Measurements from ENCODE around the gene ZFAND4.
A peak's percentile ranks its signal among the peaks of the same experiment; 100 is the strongest.

The ZFAND4 gene

DNA sequence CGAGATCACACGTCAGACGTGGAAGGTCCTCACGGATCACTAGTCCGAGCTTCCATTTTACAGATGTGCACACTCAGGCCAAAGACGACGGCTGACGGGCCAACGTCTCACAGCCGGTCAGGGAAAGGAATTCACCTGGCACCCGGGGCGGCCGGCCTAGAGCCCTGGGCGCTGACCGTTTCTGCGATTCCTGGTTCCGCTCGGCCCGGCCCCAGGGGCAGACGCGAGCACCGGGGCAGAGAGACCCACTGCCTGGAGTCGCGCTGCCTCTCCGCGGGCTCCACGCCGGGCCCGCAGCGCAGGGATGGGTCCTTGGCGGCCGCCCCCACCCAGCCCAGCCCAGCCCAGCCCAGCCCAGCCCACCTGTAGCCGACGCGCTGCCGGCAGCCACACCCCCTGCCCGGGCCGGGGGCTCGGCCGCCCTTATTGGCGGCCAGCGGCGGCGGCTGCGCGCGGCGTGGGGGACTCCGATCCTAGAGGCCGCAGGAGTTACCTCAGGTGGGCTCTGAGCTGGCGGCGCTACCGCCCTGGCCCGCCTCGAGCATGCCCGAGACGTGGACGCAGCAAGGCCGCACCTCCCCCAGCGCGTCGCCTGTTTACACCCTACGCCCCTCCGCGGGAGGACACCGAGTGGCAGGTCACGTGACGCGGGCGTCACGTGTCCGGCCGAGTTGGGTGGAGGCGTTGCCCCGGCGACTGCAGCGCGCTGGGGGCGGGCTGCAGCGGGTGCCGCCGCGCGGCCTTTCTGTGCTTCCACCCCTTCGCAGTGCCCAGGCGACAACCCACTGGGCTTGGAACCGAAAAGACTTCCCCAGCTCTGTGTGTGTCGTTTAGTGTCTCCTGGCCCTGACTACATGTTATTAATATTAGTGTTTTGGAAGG, 78.1 kb downstream of the ZFAND4 start:
- Mint-ChIP-seq H3K27ac (peak overlapping the region; percentile 85 to 89), H3K4me1 (ENCODE audit: low read depth in 2 of 2) (peaks cover 20 to 37% of the 10 kb centered on the region in 2 donors), H3K27me3 (peaks cover 4 to 8% of the 10 kb centered on the region in 2 donors), H3K4me3 (peak overlapping the region; percentile 77 to 89), H3K36me3 (ENCODE audit: insufficient read depth) (peaks cover 20% of the 10 kb centered on the region), H3K9me3 (peaks cover 0 to 1% of the 10 kb centered on the region in 2 donors)
- ATAC-seq (replicated peaks), result peak; percentile 91
- peak; percentile 84 to 89 (median 86) for DNase-seq

- peaks cover 0 to 1% of the 10 kb centered on the region in 2 donors for H3K9me3 Mint-ChIP-seq
- H3K27ac Mint-ChIP-seq, result peak overlapping the region; percentile 85 to 89
- peaks cover 20% of the 10 kb centered on the region for H3K36me3 Mint-ChIP-seq (ENCODE audit: insufficient read depth)
- DNase-seq, result no peak
- no peak for ATAC-seq (replicated peaks)
- H3K27me3 Mint-ChIP-seq, result peaks cover 0 to 2% of the 10 kb centered on the region in 2 donors
- H3K4me3 Mint-ChIP-seq, result peak overlapping the region; percentile 77 to 89
- peaks cover 20 to 41% of the 10 kb centered on the region in 2 donors for H3K4me1 Mint-ChIP-seq (ENCODE audit: low read depth in 2 of 2)
These were observed 78.7 kb downstream of the ZFAND4 start for GRCh38 chr10:45593938-45594275.

DNA sequence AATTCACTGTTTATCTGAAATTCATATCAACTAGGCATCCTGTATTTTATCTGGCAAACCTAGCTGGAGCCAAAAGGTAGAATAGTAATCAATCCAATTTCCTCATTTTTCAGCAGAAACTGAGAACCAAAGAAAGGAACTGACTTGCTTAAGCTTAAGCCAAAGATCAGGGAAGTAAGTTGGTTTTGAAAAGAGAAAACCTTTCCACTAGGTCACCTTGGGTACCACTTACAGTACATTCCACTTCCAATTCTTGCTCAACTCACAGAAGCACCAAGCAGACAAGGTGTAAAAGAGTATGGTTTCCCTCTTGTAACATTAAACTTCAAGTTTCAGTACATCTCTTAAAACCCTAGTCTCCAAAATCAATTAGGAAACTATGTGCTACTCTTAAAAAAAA, 79.6 kb downstream of the ZFAND4 start:
- ATAC-seq (replicated peaks) (no peak), DNase-seq (no peak)
- no peak overlapping the region for H3K27ac Mint-ChIP-seq
- peaks cover 20 to 41% of the 10 kb centered on the region in 2 donors for H3K4me1 Mint-ChIP-seq (ENCODE audit: low read depth in 2 of 2)
- H3K27me3 Mint-ChIP-seq, result no peaks in the 10 kb centered on the region
- peaks cover 20% of the 10 kb centered on the region for H3K36me3 Mint-ChIP-seq (ENCODE audit: insufficient read depth)
- peak overlapping the region; percentile 77 to 89 for H3K4me3 Mint-ChIP-seq
- H3K9me3 Mint-ChIP-seq, result peaks cover 0 to 1% of the 10 kb centered on the region in 2 donors

DNA sequence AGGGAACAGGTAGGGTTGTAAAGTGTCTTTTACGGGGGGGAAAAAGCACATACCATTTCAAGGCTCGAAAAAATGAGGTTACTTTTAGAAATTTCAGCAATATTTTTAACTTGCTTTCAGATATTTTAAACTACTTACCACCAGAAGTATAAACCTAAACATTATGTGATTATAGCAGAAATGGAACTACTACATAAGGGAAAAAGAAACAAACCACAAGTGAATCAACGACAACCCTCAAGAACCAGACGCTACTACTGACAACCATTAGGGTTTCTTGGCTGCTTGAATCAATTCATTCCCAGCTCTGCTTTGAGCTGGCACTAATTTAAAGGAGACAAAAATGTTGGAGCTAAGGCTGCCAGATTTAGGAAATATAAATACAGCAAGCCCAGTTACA, 80.1 kb downstream of the ZFAND4 start:
- H3K4me3 Mint-ChIP-seq, result peak overlapping the region; percentile 52 to 89
- H3K9me3 Mint-ChIP-seq, result peaks cover 0 to 1% of the 10 kb centered on the region in 2 donors
- peaks cover 20 to 41% of the 10 kb centered on the region in 2 donors for H3K4me1 Mint-ChIP-seq (ENCODE audit: low read depth in 2 of 2)
- peaks cover 20% of the 10 kb centered on the region for H3K36me3 Mint-ChIP-seq (ENCODE audit: insufficient read depth)
- DNase-seq (no peak), ATAC-seq (replicated peaks) (no peak)
- H3K27me3 Mint-ChIP-seq, result no peaks in the 10 kb centered on the region
- no peak overlapping the region for H3K27ac Mint-ChIP-seq

DNA sequence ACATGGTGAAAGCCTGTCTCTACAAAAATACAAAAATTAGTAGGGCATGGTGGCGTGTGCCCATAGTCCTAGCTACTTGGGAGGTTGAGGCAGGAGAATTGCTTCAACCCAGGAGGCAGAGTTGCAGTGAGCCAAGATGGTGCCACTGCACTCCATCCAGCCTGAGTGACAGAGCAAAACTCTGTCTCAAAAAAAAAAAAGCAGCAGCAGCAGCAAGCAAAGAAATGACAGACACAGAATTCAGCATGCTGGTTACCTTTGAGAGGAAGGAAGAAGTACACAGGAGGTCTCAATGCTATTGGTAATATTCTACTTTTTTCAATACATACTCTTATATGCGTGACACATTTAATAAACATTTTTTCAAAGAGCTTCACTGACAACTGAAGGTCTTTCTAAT, 81.3 kb downstream of the ZFAND4 start:
- DNase-seq (no peak), ATAC-seq (replicated peaks) (no peak)
- Mint-ChIP-seq H3K27ac (no peak overlapping the region), H3K36me3 (ENCODE audit: insufficient read depth) (peaks cover 20% of the 10 kb centered on the region), H3K9me3 (peaks cover 0 to 1% of the 10 kb centered on the region in 2 donors), H3K4me1 (ENCODE audit: low read depth in 2 of 2) (peaks cover 20 to 41% of the 10 kb centered on the region in 2 donors), H3K27me3 (no peaks in the 10 kb centered on the region), H3K4me3 (no peak overlapping the region)

- peaks cover 8% of the 10 kb centered on the region for H3K36me3 Mint-ChIP-seq (ENCODE audit: insufficient read depth)
- ATAC-seq (replicated peaks) (no peak), DNase-seq (no peak)
- no peak overlapping the region for H3K27ac Mint-ChIP-seq
- H3K4me3 Mint-ChIP-seq, result no peak overlapping the region
- peaks cover 0 to 1% of the 10 kb centered on the region in 2 donors for H3K9me3 Mint-ChIP-seq
- H3K4me1 Mint-ChIP-seq (ENCODE audit: low read depth in 2 of 2), result peaks cover 23 to 33% of the 10 kb centered on the region in 2 donors
- H3K27me3 Mint-ChIP-seq, result no peaks in the 10 kb centered on the region
These were observed 82.7 kb downstream of the ZFAND4 start for GRCh38 chr10:45589868-45590267.

DNA sequence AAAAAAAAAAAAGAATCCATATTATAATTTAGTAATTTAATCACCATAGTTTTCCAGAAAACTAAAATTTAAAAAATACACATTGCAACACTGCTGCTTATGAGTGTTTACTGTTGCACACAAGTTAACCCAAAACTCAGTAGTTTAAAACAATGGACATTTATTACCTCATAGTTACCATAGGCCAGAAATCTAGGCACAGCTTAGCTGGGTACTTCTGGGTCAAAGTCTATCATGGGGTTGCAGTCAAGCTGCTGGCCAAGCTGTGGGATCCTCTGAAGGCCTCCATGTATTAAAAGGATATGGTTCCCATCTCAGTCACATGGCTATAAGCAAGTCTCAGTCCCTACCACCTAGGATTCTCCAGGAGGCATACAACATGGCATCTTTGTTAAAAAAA, 83.6 kb downstream of the ZFAND4 start:
- peaks cover under 1% of the 10 kb centered on the region for H3K36me3 Mint-ChIP-seq (ENCODE audit: insufficient read depth)
- DNase-seq, result no peak
- no peak overlapping the region for H3K27ac Mint-ChIP-seq
- no peaks in the 10 kb centered on the region for H3K27me3 Mint-ChIP-seq
- H3K4me3 Mint-ChIP-seq, result no peak overlapping the region
- H3K4me1 Mint-ChIP-seq (ENCODE audit: low read depth in 2 of 2), result peaks cover 23 to 32% of the 10 kb centered on the region in 2 donors
- ATAC-seq (replicated peaks), result no peak
- H3K9me3 Mint-ChIP-seq, result peaks cover 0 to 1% of the 10 kb centered on the region in 2 donors

- ATAC-seq (replicated peaks), result no peak
- Mint-ChIP-seq H3K4me1 (ENCODE audit: low read depth in 2 of 2) (peaks cover 16 to 30% of the 10 kb centered on the region in 2 donors), H3K9me3 (peaks cover 0 to 1% of the 10 kb centered on the region in 2 donors), H3K27me3 (no peaks in the 10 kb centered on the region), H3K4me3 (no peak overlapping the region), H3K36me3 (ENCODE audit: insufficient read depth) (no peaks in the 10 kb centered on the region), H3K27ac (no peak overlapping the region)
- DNase-seq, result no peak
These were observed 86.3 kb downstream of the ZFAND4 start for GRCh38 chr10:45586028-45586824.

DNA sequence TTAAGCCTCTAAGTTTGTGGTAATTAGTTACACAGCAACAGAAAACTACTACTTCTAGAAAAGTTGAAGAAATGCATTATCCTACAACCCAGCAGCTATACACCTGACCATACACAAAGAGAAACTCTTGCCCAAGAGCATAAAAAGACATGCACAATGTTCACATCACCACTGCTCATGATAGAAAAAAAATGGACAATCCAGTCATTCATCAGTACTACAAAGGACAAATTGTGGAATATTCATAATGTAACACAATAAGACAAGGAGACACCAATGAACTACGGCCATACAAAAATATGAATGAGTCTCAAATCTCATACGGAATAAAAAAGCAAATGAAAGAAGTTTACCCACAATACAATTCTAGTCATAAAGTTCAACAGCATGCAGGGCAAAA, 87.4 kb downstream of the ZFAND4 start:
- H3K27me3 Mint-ChIP-seq, result no peaks in the 10 kb centered on the region
- H3K4me1 Mint-ChIP-seq (ENCODE audit: low read depth in 2 of 2), result peaks cover 21 to 33% of the 10 kb centered on the region in 2 donors
- peaks cover 9% of the 10 kb centered on the region for H3K36me3 Mint-ChIP-seq (ENCODE audit: insufficient read depth)
- H3K4me3 Mint-ChIP-seq, result no peak overlapping the region
- ATAC-seq (replicated peaks) (no peak), DNase-seq (no peak)
- peak overlapping the region in 1 of 2 donors; percentile 6 for H3K27ac Mint-ChIP-seq
- H3K9me3 Mint-ChIP-seq, result peaks cover 0 to 1% of the 10 kb centered on the region in 2 donors

- DNase-seq (no peak), ATAC-seq (replicated peaks) (no peak)
- Mint-ChIP-seq H3K4me1 (ENCODE audit: low read depth in 2 of 2) (peaks cover 32% of the 10 kb centered on the region in 2 donors), H3K27me3 (no peaks in the 10 kb centered on the region), H3K9me3 (no peaks in the 10 kb centered on the region), H3K36me3 (ENCODE audit: insufficient read depth) (peaks cover 9% of the 10 kb centered on the region), H3K27ac (peak overlapping the region; percentile 95 to 99), H3K4me3 (peak overlapping the region in 1 of 2 donors; percentile 52)
These were observed 90.2 kb downstream of the ZFAND4 start for GRCh38 chr10:45582386-45582781.

DNA sequence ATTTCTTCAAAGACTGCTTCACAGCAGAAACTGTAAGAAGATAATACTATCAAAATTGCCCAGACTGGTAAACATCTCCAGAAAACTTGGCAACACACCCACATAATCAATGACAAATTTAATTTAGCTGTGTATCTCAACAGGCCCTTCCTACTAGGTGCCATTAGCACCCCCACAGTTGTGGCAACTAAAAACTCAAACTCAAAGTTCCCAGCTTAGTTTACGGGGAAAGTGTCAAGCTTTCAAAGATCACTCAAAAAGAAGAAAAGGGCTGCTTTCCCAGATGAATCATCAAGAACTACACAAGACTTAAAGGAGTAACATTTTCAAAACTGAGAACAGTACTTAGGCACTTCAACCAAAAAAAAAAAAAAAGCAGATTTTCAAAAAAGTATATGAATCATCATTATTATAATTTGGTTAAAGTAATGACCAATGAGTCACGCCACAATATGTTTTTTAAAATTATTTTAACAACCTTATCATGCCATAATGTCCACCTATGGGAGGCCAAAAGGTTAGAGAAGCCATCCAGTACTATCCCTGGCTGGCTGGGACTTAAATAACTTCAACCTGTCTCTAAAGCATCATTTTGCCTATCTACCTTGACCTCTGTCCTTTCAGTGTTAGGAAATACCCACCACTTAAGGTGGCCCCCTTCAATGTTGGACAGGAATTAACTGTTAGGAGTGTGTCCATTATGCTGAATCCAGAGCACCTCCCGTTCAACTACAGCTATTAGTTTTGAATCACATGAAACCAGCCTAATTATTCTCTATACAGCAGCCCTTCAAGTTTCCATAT, 90.8 kb downstream of the ZFAND4 start:
- ATAC-seq (replicated peaks) (no peak), DNase-seq (no peak)
- H3K4me1 Mint-ChIP-seq (ENCODE audit: low read depth in 2 of 2), result peaks cover 32% of the 10 kb centered on the region in 2 donors
- peaks cover 9% of the 10 kb centered on the region for H3K36me3 Mint-ChIP-seq (ENCODE audit: insufficient read depth)
- peak overlapping the region in 1 of 2 donors; percentile 52 for H3K4me3 Mint-ChIP-seq
- H3K27me3 Mint-ChIP-seq, result no peaks in the 10 kb centered on the region
- peak overlapping the region; percentile 95 to 99 for H3K27ac Mint-ChIP-seq
- no peaks in the 10 kb centered on the region for H3K9me3 Mint-ChIP-seq

- H3K4me3 Mint-ChIP-seq, result peak overlapping the region in 1 of 2 donors; percentile 85
- ATAC-seq (replicated peaks) (peak; percentile 56), DNase-seq (no peak)
- H3K27ac Mint-ChIP-seq, result peak overlapping the region; percentile 95 to 99
- H3K9me3 Mint-ChIP-seq, result no peaks in the 10 kb centered on the region
- no peaks in the 10 kb centered on the region for H3K27me3 Mint-ChIP-seq
- peaks cover 32% of the 10 kb centered on the region in 2 donors for H3K4me1 Mint-ChIP-seq (ENCODE audit: low read depth in 2 of 2)
- H3K36me3 Mint-ChIP-seq (ENCODE audit: insufficient read depth), result peaks cover 9% of the 10 kb centered on the region
These were observed 91.4 kb downstream of the ZFAND4 start for GRCh38 chr10:45581216-45581549.
